HG03520 (cell line): ENCODE measurements around the gene SLC8A1.

Experiments used
- ATAC-seq: cut with Tn5 transposase; IDR thresholded peaks from one replicate; pipeline ENCODE4 v1.9.1; 2021; ENCODE audit warnings: mild to moderate bottlenecking, moderate library complexity; ENCODE audit not compliant: unreplicated experiment

SLC8A1 gene

DNA sequence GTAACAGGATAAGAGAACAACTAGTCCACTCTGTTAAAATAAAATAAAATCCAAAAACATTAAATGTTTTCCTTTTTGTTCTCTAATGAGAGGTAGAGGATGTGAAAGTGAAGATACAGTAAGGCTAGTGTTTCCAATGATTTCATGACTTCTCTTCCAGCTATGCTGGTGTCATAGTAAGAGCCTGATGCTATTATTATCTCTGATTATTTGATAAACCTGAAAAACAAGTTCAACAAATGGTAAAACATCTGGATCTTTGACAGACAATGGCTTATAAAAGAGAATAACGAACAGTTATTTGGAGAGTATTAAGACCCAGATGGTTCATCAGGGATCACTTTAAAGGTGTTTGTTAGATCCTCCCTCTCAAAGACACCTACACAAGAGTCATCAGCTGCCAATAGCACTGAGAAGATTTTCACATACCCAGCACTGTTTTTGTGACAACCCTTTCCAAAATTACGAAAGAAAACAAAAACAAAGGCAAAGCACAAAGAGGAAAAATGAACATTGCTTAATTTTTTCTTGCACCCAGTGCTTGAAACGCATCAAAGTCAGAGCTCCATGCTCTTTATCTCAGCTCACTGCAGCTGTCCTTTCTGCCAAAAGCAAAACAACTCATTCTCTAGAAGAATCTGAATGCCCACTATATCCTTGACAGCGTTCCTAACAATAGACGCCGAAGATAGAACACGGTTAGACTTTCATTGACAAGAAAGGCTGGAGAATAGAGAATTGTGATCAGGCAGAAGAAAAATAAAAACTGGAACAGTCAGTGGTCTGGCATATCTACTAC, 168.6 kb downstream of the SLC8A1 start:
- no peak for ATAC-seq

DNA sequence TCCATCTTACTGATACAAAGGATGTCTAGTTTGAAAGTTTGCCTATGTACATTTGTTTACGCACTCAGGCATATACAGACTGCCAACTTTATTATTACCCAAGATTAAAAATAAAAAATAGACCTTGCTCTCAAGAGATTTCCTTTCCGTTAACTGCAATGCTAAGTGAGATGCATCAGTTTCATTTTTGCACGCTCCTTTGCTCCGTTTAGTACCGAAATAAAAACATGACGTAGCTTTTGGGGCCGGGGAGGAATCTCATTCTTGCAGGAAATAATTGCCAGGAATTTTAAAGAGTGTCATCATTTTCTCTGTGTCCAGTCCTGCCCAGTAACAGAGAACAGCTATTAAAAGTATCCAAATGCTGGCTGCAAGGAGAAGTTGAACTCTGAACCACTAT, 169.5 kb downstream of the SLC8A1 start:
- no peak for ATAC-seq

DNA sequence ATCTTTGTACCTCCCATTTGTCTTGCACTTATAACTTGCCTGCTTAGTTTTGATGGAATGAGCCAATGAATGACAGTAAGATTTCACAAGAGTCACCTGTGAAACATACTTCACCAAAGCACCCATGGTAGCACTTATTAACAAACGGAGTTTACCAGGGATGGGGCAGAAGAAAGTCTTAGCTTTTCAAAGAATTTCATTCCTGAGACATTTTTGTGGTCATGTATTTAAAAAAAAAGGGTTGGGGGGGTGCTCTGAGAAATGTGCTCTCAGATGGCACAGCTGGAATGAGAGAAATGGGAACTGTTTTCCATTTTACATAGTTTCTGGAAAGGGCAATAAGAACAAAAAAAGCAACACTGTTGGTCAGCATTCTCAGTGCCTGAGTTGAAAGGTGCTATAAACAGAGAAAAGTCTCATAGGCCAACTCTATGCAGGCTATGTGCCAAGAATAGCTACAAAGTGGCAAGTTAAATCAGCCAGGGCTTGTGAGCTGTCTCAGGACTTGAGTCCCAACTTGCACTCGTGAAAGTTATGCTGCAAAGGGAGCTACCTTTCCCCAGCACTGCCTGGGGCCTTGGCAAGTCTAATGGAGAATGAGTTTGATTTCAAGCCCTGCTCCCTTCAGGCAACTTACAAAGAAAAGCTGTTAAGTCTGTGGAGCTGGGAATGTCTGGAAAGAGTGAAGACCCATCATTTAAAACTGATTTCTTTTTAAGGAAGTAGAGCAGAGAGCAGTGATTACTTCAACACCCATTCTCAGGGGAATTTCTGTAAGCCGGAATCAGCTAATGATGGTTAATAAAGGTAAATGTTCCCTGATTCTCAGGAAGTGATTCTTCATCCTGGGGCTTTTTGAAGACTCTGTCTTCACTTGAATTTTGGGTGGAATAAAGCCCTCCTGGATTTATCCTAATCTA, 170.6 kb downstream of the SLC8A1 start:
- peak; percentile 46 for ATAC-seq

DNA sequence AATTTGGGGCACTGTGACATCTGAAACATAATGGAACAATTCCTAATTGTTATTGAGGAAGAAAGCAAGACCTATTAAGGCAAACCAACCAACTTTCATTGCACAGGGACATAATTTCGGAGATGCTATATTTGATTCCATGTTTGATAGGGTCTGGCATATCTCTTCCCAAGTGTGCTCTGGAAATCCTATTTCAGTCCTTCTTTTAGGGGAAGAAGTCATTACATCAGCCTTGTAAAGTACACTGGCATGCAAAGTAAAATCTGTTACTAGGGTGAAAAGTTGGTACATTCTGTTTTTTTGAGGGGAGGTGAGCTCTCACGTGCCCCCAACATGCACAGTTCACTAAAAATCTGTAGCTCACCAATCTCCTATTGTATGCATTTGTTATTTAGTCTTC, 172.4 kb downstream of the SLC8A1 start:
- no peak for ATAC-seq

DNA sequence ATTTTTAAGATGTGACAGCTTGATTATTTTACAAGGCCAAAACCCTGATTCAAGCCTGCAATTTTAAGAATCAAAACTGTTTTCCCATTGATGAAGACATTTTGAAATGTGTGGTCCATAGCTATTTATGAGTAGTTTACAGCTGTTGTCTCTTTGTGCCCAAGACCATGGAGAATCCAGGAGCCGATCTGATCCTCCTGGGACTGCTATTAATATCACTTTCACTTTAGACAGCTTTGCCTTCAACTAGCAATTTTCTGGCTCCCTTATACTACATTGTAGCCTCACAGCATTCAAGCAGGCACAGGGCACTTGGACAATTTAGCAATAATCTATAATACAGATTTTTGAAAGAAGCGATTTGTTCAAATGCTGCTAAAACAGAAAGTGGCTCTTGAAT, 172.9 kb downstream of the SLC8A1 start:
- ATAC-seq, result no peak

DNA sequence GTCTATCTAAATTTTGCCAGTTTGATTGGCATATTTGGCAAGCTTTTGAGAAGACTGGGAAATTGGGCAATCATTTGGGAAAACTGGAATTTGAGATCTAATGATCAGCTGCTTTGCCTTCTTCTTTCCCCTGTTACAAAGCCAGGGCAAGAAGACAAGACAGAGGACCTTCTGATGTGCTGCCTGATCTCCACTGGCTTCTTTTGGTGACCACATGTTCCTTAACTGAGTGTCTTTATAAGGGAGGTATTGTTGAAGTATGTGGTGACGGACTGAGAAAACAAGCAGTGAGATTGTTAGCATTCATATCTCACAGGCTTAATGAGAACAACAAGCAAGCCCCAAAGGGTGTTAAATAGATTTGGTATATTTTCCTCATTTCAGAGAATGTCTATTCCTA, 175.8 kb downstream of the SLC8A1 start:
- ATAC-seq, result no peak

DNA sequence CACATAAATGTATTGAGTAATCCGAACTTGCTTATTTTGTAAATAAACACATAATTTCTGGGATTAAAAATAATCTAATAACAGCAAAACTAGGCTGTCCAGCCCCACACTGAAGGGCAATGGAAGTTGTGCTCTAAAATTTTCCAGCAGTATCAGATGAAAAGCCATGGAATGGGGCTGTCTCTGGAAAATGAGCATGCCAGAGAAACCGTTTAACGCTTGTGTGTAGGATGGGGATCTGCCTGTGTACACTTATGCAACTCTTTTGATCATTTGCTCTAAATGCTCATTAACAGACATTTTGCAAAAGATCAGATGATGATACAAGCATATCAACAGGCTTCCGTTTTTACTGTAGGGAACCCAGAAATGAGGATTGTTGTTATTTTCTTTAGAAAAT, 177.6 kb downstream of the SLC8A1 start:
- no peak for ATAC-seq

DNA sequence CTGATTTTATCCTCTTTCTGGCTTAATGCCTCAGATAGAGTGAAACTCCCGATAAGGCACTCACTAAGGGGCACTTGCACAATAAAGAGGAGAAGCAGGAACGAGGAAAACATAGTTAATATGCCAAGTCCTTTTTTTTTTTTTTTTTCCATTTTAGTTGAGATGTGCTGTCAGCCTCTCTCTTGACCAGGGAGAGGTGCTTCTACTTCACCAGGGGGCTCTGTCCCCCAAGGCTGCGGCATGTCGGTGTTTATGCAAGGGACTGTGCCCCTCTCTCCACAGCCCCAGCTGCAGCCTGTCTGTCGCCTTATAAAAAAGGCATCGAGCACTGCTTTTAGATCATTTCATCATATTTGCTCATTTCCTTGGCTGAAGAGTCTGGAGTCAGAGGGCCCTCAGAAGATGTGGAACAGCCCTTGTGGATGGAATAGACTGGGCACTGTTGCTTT, 178.1 kb downstream of the SLC8A1 start:
- ATAC-seq, result no peak

DNA sequence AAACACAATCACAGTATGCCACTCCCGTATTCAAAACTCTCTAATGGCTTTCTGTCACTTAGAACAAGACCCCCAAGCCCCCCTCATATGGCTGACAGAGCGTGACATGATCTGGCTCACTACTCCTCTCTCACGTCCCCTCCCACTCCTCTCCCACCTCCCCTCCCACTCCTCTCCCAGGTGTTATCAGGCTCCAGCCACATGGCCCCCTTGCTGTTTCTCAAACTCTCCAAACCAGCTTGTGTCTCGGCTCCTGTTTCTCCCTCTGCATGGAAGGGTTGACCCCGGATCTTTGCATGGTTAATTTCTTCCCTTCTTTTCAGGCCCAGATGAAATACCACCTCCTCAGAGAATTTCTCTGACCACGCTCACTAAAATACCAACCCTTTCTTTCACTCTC, 180.8 kb downstream of the SLC8A1 start:
- ATAC-seq, result no peak

DNA sequence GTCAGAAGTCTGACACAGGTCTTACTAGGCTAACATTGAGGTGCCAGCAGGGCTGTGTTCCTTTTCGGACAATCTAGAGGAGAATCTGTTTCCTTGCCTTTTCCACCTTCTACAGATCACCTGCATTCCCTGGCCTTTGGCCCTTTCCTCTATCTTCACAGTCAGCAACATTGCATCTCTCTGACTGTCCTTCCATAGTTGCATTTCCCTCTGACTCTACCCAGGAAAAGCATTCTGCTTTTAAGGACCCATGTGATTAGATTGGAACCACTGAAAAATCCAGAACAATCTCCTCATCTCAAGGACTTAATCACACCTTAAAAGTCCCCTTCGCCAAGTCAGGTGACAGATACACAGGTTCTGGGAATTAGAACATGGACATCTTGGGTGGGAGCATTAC, 181.5 kb downstream of the SLC8A1 start:
- no peak for ATAC-seq

DNA sequence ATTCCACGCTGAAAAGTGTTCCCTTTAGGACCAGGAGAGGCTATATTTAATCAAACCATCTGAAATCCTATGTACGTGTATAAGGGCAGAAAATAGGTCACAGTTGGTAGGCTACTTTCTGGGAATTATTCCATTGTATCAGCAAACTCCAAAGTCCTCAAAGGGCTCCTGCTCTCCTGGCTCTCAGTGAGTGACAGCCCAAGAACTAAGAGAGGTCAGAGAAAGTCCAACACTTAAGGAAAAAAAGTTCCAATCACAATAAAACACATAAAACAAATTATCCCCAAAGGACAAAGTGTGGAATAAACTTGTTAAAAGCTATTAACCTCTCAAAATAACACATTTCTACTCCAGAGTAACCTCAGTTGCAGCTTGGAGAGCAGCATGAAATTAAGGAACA, 183.3 kb downstream of the SLC8A1 start:
- no peak for ATAC-seq

DNA sequence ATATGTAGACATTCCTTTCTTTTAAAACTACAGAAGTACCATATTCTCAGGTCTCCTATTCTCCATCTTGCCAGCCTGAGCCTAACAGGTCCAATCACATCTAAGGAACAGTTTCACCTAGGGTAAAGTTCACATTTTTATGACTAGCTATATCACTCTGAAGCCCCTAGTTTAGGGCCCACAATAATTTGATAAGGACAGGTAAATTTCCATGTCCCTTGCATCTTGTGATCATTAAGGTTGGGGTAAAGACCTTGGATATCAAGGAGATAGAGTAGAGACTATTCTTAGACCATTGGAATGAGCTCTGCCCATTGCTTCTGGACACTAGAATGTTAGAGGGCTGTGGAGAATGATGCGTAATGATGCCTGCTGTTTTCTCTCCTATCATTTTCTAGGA, 185.7 kb downstream of the SLC8A1 start:
- ATAC-seq, result no peak

DNA sequence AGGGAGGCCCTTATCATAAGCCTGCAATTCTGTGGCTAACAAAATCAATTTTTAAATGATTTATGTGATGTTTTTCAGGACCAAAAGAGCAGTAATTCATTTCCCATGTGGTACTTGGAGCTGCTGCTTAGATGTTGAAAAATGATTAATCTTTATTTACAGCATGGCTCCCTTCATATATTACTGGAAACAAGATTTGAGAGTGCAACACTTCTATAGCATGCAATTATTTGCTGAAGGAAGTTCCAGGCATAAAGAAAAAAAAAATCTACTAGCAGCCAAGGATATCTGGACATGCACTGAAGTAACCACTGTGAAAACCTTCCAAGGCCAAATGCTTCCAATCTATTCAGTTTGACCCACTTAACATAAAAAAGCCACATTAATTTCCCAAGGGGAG, 186.3 kb downstream of the SLC8A1 start:
- no peak for ATAC-seq

DNA sequence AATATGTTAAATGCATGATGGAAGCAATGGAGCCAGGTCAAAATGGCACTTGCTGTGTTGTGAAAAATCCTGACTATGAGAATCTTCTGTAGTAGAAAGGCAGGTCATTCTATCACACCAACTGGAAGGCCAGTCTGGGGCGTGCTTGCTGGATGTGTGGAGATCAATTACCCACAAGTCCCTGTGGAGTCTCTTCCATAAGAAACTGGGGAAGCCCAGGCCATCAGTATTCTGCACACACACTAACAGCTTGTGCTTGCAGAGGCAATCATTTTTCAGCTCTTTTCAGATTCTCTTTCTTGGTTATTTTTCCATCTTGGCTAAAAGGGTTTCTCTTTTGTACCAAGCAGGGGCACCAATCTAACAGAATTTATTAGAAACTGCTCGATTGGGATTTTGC, 190.8 kb downstream of the SLC8A1 start:
- ATAC-seq, result no peak

DNA sequence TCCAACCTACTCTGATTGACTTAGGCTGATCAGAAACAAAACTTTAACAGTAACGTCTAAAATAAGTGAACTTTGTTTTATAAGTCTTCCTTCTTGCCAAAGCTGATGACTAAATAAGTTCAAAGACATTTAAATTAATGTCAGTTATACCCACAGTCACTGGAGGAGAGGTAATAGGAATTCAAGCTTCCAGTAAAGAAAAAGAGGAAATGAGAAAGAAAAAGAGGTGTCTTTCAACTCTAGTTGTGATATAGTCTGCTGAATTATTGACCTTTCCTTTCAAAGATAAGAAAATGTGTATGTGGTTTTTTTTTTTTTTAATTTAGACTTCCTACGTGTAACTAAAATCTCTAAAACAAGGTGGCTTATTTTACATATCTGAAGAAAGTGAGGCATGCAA, 191.5 kb downstream of the SLC8A1 start:
- no peak for ATAC-seq

DNA sequence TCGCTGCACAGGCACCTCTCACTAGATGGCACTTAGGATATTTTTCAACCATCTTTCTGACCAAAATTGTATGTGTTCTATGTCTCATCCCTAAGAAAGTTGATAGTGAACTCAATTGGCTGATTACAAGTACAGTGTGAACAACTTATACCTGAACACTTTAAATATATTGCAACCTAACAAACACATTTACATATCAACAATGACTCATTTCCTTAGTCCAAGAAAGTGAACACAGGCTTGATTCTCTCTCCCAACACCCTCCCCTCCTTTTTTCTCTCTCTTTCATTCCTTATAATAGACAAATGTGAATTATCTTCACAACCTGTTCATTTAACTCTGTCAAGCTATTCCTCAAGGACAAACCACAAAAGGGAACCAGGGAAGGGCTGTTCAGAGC, 192.0 kb downstream of the SLC8A1 start:
- no peak for ATAC-seq

DNA sequence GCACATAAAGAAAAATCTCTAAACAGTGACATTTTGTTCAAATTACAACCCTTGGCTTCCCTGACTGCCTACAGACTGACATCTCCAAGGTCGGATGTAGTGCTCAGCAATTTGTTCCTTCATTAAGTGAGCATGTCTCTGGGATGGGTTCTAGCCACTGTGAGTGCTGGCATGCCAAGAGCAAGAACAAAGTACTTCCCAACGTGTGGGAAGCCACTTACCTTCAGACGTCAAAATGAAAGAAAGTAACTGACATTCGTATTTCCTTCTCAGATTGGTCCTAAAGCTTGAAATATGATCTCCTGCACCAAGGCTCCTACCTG, 193.8 kb downstream of the SLC8A1 start:
- ATAC-seq, result no peak

DNA sequence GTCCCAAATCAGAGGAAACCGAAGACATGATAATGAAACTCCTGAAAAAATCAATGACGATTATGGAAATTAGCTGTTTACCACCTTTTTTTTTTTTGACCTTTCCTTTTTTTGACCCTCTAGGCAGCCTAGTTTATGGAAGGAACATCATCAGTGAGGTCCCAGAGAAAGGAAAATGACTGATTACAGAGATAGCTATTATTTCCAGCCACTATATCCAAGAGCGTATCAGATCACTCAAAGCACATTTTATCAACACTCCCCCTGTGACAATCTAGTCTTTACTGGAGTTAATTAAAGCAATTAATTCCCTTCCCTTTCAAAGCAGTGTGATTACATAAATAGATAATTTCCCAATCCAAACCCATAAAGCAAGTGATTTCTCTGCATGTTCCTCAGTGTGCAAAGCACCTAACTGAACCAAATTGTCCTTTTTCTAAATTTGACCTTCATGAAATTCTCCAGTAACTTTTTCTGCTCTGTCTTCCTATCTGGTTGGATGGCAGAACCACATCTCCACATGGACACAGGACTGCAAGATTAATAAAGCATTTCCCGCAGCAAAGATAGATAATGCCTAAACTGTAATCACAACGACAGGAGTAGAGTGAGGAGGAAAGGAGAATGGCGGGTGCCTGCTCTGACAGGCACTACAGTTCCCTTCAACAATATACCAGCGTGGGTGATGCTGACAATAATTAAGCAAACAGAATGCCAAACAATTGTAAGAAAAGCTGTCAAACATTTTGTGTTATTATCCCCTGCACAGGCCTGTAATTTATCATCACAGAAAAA, 194.4 kb downstream of the SLC8A1 start:
- ATAC-seq, result no peak

DNA sequence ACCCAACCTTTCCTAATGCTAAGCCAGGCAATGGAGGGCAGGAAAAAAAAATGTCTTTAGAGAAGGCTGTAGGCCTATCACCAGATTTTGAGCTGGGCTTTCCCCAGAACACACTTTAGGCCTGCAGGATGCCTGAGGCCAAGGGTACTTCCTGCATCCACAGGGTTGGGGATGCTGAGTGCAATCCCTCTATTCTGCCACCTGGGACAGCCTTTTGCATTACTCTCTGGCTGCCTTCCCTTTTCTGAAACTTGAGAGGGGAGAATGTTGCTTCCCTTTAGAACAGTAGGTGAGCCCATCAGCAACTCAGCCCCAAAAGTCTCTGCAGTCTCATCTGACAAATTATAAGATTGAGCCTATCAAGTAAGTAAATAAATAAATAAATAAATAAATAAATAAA, 195.2 kb downstream of the SLC8A1 start:
- no peak for ATAC-seq

DNA sequence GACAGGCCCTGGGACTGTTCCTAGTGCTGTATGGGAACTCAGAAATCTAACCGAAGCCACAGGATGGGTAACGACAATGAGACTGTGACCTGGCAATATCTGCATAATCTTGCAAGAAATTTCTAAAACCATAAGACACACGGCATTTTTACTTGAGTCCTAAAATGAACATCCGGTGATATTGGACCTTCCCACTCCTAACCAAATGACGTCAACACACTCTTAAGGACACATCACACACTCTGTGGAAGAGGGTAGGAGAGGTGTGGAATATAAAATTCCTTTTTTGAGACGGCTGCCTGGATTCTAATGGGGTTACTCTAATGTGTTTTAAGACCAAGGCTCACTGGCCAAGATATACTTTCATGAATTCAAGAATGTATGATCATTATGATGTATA, 195.9 kb downstream of the SLC8A1 start:
- ATAC-seq, result no peak

DNA sequence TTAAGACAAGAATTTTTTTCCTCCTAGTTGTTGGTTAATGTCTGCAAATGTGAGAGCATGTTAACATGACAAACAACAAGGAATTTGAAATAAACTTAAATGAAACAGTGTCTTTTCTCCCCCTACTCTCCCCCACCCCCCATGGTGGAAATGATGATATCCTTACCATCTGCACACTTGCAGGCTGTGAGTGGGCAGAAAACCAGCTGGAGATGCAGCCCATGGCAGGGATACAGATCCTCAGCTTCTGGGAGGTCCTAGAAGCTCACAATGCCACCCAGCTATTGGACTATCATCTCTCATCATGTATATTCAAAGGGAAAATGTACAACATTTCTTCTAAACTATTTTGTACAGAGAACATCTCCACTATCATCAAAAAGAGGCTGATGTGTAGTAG, 196.8 kb downstream of the SLC8A1 start:
- no peak for ATAC-seq
